Stimulated activated CD8-positive, alpha-beta memory T cell treated with anti-CD3 and anti-CD28 coated beads, Interleukin-4, amount 100 ng/mL, for 1 hour (primary cell): Measurements from ENCODE around the gene PANK1.

Source experiments
- DNase-seq, 2 donors: peaks; one replicate each; pipeline ENCODE4 v3.0.0-alpha.2; 2020; ENCODE audit warnings: low read depth in 2 of 2, low spot score in 1 of 2

The PANK1 gene

GRCh38 chr10:89537364-89537763 is 107.7 kb downstream of the PANK1 start:
- DNase-seq, result no peak

- DNase-seq, result no peak
These were observed 109.1 kb downstream of the PANK1 start for GRCh38 chr10:89536013-89536354.

- DNase-seq, result no peak
These were observed 109.7 kb downstream of the PANK1 start, which contains the start of gene SLC16A12 for GRCh38 chr10:89535171-89536012. SLC16A12 (minus strand) TSS chr10:89535594; CDS start chr10:89462578, 73,016 bp downstream.

- DNase-seq, result no peak
These were observed 110.2 kb downstream of the PANK1 start for GRCh38 chr10:89534826-89535166.
